Measurements from ENCODE around the gene CNPY1. TPM values are rescaled to one million over a fixed set of nuclear protein-coding genes. Genes with fewer than 3 reads are reported as not detected.

CNPY1 gene
- total and polyA plus RNA-seq, 2 experiments from 2014 or later: not detected

DNA sequence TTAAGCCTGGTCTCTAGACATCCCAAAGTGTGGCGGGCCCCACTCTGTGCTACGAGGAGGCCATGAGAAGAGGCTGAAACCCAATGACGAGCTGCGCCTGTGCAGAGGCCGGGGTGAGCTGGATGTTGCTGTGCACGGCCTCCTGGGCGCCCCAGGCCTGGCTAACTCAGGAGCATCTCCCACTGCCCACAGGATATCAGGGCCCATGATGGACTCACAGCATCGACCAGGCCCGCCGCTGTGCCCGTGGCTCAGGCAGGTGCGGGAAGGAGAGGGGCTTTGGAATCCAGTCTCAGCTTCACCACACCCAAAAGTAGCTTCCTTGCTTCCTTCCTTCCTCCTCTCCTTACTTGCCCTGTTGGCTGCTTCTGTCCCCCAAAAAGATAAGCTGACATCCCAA is 4.6 kb upstream of the CNPY1 start:
- Histone ChIP-seq H3K27me3 (no peaks in the 10 kb centered on the region), H3K9me3 (ENCODE audit: low read depth) (no peaks in the 10 kb centered on the region), H3K4me2 (no peak overlapping the region), H3K9me2 (replicated peaks; ENCODE audit: insufficient read depth) (no peaks in the 10 kb centered on the region), H2AFZ (no peak overlapping the region), H3K4me3 (no peak overlapping the region), H3K79me2 (no peaks in the 10 kb centered on the region), H4K20me1 (ENCODE audit: insufficient read depth, poor library complexity, severe bottlenecking) (no peaks in the 10 kb centered on the region), H3K27ac (no peak overlapping the region), H3K4me1 (ENCODE audit: insufficient read depth) (no peaks in the 10 kb centered on the region), H3K36me3 (replicated peaks; ENCODE audit: insufficient read depth, low read depth) (no peaks in the 10 kb centered on the region)
- no peak for DNase-seq (ENCODE audit: low spot score)
- 98% methylated on average over 12 of the region's 12 CpGs for WGBS (ENCODE audit: low lambda C conversion rate, missing lambda C conversion rate)
- TF ChIP-seq EZH2phosphoT487 (IDR thresholded peaks at IDR 0.05; ENCODE audit: low read depth, severe bottlenecking, unreplicated experiment) (no peak), EZH2 (IDR thresholded peaks at IDR 0.05; ENCODE audit: borderline replicate concordance) (no peak)
- TF ChIP-seq, protein P1, sequence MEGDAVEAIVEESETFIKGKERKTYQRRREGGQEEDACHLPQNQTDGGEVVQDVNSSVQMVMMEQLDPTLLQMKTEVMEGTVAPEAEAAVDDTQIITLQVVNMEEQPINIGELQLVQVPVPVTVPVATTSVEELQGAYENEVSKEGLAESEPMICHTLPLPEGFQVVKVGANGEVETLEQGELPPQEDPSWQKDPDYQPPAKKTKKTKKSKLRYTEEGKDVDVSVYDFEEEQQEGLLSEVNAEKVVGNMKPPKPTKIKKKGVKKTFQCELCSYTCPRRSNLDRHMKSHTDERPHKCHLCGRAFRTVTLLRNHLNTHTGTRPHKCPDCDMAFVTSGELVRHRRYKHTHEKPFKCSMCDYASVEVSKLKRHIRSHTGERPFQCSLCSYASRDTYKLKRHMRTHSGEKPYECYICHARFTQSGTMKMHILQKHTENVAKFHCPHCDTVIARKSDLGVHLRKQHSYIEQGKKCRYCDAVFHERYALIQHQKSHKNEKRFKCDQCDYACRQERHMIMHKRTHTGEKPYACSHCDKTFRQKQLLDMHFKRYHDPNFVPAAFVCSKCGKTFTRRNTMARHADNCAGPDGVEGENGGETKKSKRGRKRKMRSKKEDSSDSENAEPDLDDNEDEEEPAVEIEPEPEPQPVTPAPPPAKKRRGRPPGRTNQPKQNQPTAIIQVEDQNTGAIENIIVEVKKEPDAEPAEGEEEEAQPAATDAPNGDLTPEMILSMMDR (IDR thresholded peaks at IDR 0.05; ENCODE audit: poor library complexity): no peak

DNA sequence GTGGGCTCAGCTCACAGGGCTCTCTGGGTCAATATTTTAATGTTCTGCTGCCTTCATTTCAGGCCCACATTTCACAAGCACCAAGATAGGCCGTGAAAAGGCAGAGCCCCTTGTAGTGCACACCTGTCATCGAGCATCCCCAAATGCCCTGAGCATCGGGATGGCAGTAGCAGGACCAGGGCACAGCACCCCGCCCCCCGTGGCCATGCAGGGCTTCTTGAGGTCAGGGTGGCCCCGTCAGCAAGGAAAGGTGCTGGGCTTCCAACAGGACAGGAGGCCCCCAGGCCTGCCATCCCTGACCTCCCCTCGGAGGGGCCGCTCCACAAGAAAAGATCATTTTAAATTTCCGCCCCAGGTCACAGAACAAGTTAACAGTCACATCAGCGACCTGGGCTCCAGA is 2.9 kb upstream of the CNPY1 start:
- TF ChIP-seq EZH2 (IDR thresholded peaks at IDR 0.05; ENCODE audit: borderline replicate concordance) (no peak), EZH2phosphoT487 (IDR thresholded peaks at IDR 0.05; ENCODE audit: low read depth, severe bottlenecking, unreplicated experiment) (no peak)
- TF ChIP-seq, protein P1 (IDR thresholded peaks at IDR 0.05; ENCODE audit: poor library complexity): no peak
- no peak for DNase-seq (ENCODE audit: low spot score)
- Histone ChIP-seq H3K36me3 (replicated peaks; ENCODE audit: insufficient read depth, low read depth) (no peaks in the 10 kb centered on the region), H3K4me2 (no peak overlapping the region), H3K9me3 (ENCODE audit: low read depth) (no peaks in the 10 kb centered on the region), H2AFZ (no peak overlapping the region), H4K20me1 (ENCODE audit: insufficient read depth, poor library complexity, severe bottlenecking) (no peaks in the 10 kb centered on the region), H3K79me2 (no peaks in the 10 kb centered on the region), H3K4me1 (ENCODE audit: insufficient read depth) (no peaks in the 10 kb centered on the region), H3K9me2 (replicated peaks; ENCODE audit: insufficient read depth) (no peaks in the 10 kb centered on the region), H3K4me3 (no peak overlapping the region), H3K27ac (no peak overlapping the region), H3K27me3 (no peaks in the 10 kb centered on the region)
- 93% methylated on average over 10 of the region's 10 CpGs for WGBS (ENCODE audit: low lambda C conversion rate, missing lambda C conversion rate)

DNA sequence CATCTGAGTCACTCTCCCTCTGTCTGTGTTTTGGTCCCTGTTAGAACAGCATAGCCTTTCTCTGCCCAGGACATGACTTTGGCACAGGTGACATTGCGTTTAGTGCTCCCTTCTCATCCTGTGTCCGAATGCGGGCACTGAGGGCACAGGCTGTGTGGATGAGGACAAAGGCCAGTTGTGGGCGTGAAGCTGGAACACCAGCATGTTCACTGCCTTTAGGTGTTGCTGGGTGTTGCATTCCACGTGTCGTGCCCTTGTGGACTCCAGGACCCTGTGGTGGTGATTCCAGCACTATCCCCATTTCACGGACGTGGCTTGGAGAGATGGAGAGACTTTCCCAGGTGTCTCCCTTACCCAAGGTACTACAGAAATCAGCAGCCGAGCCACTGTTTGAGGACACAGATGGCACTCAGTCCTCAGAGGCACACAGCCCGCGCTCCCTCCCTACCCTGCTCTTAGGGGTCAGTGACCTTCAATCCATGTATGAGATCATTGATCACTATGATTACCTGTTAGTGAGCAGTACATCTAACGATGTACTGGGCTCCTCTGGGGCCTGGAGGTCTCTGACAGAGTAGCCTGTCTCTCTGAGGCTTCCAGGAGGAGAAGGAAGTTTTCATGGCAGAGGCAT is 917 bp upstream of the CNPY1 start:
- Histone ChIP-seq H3K4me3 (no peak overlapping the region), H3K79me2 (no peaks in the 10 kb centered on the region), H3K4me1 (ENCODE audit: insufficient read depth) (no peaks in the 10 kb centered on the region), H3K9me2 (replicated peaks; ENCODE audit: insufficient read depth) (no peaks in the 10 kb centered on the region), H2AFZ (no peak overlapping the region), H3K27ac (no peak overlapping the region), H3K27me3 (no peaks in the 10 kb centered on the region), H3K36me3 (replicated peaks; ENCODE audit: insufficient read depth, low read depth) (no peaks in the 10 kb centered on the region), H4K20me1 (ENCODE audit: insufficient read depth, poor library complexity, severe bottlenecking) (no peaks in the 10 kb centered on the region), H3K4me2 (no peak overlapping the region), H3K9me3 (ENCODE audit: low read depth) (no peaks in the 10 kb centered on the region)
- TF ChIP-seq EZH2phosphoT487 (IDR thresholded peaks at IDR 0.05; ENCODE audit: low read depth, severe bottlenecking, unreplicated experiment) (no peak), EZH2 (IDR thresholded peaks at IDR 0.05; ENCODE audit: borderline replicate concordance) (no peak)
- TF ChIP-seq, protein P1 (IDR thresholded peaks at IDR 0.05; ENCODE audit: poor library complexity): no peak
- 91% methylated on average over 12 of the region's 12 CpGs for WGBS (ENCODE audit: low lambda C conversion rate, missing lambda C conversion rate)
- no peak for DNase-seq (ENCODE audit: low spot score)

Measured in hepatocyte (in vitro differentiated cells).